Glomerular visceral epithelial cell (primary cell): Measurements from ENCODE around the gene ZNF883.
"Not testable (repeated sequence)": the region's sequence is repeated elsewhere in the genome, so short reads cannot be mapped to it uniquely, and the experiment has no call there.

ENCODE experiments used
- DNase-seq: peaks from one replicate; pipeline ENCODE4 v3.0.0-alpha.2; 2016; ENCODE audit errors: extremely low spot score

ZNF883 gene

DNA sequence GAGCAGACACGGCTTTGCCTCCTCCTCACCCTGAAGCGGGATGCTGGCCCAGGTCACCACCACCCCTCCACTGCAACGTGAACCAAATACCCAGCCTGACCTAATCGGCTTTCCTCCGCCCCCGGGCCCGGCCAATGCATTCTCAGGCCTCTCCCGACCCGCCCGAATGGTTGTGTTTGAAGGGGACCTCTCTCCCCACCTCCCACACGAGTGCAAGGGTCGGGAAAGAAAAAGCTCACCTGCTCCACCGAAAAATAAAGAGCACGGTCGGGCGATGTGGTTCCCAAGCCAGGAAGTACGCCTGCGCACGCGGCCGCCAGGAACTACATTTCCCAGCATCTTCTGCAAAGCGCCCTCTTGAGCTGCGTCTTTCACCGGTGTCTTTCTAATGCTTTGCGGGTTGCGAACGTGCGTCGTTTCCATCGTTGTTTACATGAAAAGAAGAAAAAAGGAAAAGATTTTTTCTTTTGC lies at the start of gene ZNF883:
ZNF883 (minus strand) TSS at position 282 of the 471 bp plus-strand sequence.
- DNase-seq = no peak

DNA sequence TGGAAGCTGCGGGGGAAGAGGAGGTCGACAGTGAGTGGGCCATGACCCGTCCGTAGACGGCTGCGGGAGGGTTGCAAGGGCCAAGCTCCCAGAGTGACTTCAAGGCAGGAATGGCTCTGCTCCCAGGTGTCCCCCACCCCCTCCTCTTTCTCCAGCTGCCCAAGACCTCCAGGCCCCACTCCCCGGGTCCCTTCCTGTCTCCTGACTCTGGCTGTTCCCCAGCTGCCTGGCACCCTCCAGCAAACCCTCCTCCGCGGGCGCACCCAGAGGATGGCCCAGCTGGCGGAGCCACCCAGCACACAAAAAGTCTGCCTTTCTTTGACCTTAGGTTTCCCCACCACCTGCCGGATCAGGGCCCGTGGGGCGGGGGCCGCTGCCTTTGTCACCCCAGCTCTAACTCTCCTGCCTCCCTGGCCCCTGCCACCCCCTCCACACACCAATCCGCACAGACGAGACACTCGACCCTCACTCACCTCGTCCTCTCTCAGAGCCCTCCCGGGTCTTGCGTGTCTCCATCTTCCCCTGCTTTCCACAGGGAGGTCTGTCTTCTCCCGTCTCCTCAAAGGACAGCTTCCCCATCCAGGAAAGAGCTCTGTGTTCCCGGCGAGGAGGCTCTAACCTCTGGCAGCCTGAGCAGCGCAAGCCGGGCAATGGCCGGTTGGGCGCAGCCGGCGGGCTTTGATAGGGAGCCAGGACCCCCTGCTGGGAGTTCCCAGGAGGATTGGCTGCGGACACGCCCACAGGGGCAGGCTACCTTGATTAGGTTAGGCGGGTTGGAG lies 49.3 kb upstream of the ZNF883 start:
- DNase-seq = not testable (repeated sequence)

DNA sequence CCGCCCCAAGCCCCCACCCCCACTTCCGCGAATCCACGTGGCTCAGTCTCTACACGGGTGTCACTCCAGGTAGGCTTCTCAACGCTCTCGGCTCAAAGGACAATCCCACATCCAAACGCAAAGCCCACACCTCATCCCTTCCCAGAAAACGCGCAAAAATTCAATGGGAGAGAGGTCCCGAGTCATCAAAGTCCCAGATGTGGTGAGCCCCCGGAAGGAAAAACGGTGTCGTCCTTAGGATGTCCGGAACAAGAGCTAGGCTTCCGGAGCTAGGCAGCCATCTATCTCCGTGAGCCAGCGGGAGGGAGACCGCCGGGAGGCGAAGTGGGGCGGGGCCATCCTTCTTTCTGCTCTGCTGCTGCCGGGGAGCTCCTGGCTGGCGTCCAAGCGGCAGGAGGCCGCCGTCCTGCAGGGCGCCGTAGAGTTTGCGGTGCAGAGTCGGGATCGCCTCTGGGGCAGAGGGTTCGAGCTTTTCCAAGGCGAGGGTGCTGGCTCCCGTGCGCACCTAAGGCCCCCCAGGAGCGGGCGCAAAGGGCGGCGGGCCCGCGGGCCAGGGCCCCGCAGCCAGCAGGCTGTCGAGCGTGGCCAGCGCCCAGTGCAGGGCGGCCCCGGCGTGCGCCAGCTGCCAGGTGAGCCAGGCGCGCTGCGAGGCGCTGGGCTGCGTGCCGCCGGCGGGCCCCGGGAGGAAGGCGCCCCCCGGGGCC lies 47.7 kb upstream of the ZNF883 start:
- DNase-seq = not testable (repeated sequence)

DNA sequence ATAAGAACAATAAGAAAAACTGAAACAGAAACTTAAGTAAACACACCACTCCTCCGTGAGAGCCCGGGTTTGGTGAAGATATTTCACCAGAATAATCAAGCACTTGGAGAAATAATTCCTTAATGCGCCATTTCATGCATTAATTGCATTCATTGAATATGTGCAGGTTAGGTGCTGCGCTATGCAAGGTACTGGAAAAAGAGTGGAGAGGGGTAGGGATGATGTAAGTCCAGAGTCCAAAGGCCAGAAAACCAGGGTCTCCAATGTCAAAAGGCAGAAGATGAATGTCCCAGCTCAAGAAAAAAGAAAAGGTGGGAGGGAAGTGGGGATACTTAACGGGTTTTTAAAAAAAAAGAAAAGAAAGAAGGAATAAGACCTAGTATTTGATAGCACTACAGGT lies 45.2 kb upstream of the ZNF883 start:
- no peak for DNase-seq

DNA sequence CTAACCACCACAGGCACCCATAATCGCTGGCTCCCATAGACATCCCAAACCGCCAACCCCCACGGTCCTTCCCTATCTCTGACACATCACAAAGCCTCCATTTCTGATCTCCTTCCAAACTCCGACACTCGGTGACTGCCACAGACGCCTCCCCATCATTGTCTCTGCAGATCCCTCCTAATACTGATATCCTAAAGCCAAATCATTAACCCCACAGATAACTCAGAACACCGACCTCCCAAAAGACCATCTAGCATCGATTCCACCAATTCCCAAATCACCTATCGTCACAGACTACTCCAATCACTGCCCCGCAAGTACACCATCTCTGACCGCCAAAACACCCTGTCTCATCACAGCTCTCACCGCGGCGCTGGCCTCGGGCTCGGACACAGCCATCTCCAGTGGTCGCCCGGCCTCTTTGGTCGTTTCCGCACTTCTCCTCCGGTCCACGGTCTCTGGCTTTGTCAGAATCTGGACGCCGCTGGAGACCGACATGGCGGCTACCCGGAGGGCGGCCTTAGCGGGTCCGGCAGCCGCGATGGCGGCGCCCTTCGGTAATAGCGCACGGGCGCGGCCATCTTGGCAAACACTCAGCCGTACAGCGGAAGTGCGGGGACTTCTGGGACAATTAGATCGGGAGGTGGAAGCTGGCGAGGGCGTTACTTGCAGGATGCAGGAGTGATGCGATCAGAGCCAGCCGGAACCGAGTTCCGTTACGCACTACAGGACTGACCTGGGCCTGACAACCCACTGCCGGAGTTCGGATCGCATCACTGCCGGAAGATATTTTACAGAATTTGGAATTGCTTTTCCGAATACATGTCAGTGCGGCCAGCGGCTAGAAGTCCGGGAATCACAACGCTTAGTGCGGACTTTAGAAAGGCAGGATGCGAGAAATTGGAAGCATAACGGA lies 44.5 kb upstream of the ZNF883 start, which contains the start of gene ZFP37:
ZFP37 (minus strand) TSS at position 534 of the 916 bp plus-strand sequence; CDS start at position 498, 36 bp downstream.
- DNase-seq = peak; percentile 90

- no peak for DNase-seq
Observed at GRCh38 chr9:113042884-113043657, 31.1 kb upstream of the ZNF883 start.

GRCh38 chr9:113026200-113026599 lies 14.2 kb upstream of the ZNF883 start:
- no peak for DNase-seq

- DNase-seq = no peak
Observed at GRCh38 chr9:113018247-113018646, 6.3 kb upstream of the ZNF883 start.

DNA sequence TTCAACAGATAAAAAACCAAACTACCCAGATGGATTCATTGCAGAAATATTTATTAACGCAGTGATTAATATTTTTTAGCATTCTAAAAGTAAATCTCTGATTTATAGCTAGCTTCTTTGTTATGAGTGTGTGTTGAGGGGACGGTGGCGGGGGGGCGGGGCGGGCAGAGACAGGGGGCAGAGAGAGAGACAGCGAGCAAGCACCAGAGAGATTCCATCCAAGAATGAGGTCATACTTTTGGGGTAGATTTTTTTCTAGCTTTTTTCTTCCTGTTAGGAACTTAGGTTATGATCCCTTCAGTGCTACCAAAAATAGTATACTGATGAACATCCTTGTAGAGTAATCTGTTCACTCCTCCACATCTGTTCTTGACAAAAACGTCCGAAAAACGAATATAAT lies 500 bp upstream of the ZNF883 start:
- DNase-seq = no peak

DNA sequence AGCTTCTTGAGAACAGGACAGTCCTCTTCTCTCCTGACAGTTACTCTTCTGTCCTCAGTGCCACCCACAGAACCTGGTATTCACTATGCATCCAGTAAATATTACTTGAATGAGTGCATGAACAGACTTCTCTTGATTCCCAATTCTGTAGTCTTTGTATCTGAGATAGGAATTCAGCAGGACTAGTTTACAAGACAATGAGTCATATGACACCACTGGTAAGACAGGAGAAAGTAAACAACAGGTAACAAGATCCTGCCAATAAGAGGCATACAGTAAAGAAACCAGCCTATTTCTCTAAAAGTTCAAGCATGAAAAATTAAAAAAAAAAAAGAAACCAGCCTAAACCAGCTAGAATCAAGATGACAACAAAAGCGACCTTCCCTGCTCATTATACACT lies 6.2 kb downstream of the ZNF883 start:
- no peak for DNase-seq

- no peak for DNase-seq
Observed at GRCh38 chr9:112997236-112997941, 14.6 kb downstream of the ZNF883 start.

DNA sequence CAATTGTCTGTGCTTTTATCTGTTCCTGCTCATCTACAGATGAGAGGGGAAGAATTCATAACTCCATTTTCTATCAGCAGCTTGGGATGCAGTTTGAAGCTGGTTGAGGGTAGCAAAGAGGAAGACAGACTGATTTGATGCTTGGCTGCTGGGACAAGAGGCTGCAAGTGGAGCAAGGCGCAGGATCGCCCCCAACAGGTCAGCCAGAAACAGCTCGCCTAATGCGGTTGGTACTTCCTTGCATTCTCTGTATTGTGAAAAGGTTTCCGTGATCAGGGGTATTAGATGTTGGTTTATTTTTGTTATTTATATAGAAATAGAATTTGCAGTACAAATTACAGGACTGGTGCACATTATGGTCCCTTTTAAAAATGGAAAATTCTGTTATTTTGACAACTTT lies 40.6 kb downstream of the ZNF883 start:
- no peak for DNase-seq

DNA sequence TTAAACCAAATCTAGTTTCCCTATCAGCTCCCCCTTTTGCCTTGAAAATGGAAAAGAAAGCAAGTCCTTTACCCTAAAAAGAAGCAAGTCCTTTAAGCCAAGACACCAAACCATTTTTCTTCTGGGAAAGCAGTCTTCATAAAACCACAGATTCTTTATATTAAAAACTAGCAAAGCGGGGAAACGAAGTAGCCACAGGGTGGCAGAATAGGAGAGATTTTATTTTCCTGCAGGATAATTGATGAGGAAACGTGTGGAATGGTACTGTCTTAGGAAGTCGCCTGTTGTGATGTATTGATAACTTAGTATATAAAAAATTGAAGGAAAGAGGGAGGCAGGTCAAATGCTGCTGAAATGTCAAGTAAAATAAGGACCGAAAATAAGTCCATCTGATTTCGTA lies 41.1 kb downstream of the ZNF883 start:
- DNase-seq = no peak

- DNase-seq = no peak
Observed at GRCh38 chr9:112969730-112970129, 42.3 kb downstream of the ZNF883 start.

DNA sequence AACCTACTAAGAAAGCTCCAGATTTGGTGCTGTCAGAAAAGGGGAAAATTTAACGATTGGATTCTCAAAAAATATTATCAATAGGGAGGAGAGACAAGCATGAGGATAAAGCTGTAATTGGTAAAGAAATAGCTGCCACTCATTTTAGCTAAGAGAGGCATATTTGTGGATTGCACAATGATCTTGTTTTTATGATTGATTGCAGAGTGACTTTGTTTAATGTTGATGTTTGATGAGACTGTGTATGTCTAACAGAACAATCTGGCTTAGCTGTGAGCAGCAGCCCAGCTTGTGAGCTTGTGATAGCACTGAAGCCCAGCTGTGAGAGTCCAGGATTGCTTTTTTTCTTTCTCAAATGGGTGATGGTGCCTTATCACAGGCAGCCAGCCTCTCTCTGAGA lies 56.4 kb downstream of the ZNF883 start:
- DNase-seq = no peak

- no peak for DNase-seq
Observed at GRCh38 chr9:112945620-112946208, 66.3 kb downstream of the ZNF883 start.

- no peak for DNase-seq
Observed at GRCh38 chr9:112939418-112939817, 72.6 kb downstream of the ZNF883 start.

DNA sequence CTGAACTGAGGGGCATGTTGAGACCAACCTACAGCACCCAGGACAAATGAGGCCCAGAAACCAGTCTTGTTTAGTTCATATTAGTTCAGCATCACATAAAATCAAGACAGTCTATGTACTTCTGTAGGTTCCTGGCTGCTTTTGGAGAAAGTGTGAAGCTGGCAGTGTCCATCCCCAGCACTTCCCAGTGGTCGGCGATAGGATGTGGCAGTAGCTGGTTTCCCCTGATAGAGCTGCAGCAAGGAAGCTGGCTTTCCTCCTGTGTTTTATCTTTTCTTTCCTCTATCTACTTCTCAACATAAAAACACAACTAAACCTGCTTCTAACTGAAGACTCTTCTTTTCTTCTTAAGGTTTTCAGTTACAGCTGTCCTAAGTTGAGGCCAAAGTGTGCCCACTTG lies 78.3 kb downstream of the ZNF883 start:
- no peak for DNase-seq

GRCh38 chr9:112925058-112925641 lies 86.8 kb downstream of the ZNF883 start:
- DNase-seq = peak; percentile 21

GRCh38 chr9:112921549-112921948 lies 90.4 kb downstream of the ZNF883 start:
- DNase-seq = peak; percentile 25
